GM18907 (cell line): ENCODE measurements around the gene ADARB2.
"Not testable (repeated sequence)": the region's sequence is repeated elsewhere in the genome, so short reads cannot be mapped to it uniquely, and the experiment has no call there.

Source experiments
- ATAC-seq: cut with Tn5 transposase; IDR thresholded peaks from one replicate; pipeline ENCODE4 v1.9.1; 2021; ENCODE audit warnings: mild to moderate bottlenecking, moderate library complexity; ENCODE audit not compliant: unreplicated experiment

The ADARB2 gene

DNA sequence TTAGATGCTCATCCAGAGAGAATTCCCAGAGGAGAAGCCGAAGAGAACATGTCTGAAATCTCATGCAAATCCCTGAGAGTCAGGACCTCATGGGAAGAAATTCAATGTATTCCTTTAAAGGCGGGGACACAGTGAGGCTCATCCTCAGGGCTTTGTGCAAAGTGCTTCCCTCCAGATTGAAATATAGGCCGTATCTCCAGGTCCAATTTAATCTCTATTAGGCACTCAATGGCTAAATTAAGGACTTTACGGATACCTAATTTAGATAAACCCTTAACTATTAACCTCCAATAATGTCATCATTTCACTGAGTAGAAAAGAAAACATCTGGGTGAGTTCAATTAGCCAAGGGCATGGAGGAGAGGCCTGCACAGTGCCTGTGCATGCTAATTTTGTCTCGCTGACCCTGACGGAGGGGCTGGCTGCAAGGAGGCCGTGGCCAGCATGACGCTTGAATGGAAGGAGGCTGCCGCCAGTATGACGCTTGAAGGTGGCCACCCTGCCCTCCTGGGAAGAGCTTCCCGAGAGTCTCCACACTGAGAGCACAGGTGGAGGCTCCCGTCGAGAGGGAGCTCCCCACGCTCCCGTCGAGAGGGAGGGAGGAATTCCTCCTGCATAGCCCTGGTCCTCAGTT is 287.6 kb downstream of the ADARB2 start:
- no peak for ATAC-seq

DNA sequence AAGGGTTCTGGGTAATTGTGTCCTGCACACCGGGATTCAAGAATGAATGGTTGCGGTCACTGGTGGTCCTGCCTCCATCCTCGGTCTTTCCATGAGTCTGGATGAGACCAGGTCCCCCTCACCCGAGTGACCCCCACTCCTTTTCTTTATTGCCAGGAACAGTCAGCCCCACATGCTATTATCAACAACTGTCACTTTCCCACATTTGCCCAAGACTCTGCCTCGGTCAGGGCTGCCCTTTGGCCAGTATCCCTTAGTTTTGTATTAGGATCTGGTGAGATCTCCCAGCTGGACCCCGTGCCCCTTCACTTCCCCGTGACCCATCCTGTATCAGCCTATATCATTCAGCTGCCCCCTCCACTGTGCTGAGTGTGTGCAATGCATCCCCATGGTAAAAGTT is 288.3 kb downstream of the ADARB2 start:
- no peak for ATAC-seq

DNA sequence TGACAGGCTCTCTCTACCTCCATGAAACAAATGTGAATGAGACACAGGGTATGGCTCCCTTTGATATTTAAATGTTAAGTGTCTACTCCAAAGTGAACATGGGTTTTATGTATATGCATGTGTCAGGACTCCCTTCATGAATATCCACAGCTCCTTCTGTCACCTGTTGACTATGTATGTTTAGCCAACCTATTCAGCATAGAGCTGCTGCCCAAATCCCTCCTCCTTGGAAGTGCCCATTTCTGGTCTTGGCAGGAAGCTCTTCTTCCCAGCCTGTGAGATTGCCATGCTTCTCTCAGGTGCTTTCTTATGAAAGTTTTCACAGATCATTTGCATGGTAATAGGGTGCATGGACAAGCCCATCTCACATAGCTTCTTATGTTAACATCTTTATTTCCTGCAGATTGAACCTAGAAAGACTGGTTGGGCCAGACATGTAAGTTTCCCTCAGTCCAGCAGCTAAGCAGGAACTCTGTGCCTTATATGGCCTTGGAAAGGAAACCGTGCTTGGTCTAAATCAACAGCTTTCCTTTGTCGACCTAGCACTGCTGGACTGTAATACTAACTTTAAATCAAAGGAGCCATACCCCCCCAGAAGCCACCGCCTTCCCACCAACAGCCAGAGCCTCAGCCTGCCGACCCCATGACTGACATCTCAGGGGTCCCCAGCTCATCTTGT is 288.9 kb downstream of the ADARB2 start:
- no peak for ATAC-seq

DNA sequence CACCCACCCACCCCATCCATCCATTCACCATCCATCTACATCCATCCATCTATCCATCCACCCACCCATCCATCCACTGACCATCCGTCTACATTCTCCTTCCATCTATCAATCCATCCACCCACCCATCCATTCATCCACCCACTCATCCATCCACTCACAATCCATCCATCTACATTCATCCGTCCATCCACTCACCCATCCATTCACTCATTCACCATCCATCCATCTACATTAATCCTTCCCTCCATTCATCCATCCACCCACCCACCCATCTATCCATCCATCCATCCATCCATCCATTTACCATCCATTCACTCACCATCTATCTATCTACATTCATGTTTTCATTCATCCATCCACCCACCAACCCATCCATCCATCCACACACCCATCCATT is 292.5 kb downstream of the ADARB2 start:
- ATAC-seq = no peak

DNA sequence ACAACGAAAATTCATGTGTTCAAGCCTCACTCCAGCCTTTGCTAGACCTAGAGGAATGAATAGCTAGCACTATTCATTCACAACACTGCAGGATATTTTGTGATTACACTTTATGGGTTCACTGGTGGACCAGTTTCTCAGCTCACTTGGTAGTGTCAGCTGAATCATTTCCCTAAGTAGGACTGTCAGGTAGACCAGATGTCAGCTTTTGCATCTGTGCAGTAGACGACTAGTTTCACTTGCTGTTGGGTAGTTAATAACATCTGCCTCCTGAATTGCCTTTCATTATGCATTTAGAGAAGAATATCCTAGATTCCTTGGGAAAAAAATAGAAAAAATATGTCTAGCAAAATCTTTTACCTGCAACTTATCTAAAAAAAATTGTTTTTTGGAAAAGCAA is 296.4 kb downstream of the ADARB2 start:
- no peak for ATAC-seq

DNA sequence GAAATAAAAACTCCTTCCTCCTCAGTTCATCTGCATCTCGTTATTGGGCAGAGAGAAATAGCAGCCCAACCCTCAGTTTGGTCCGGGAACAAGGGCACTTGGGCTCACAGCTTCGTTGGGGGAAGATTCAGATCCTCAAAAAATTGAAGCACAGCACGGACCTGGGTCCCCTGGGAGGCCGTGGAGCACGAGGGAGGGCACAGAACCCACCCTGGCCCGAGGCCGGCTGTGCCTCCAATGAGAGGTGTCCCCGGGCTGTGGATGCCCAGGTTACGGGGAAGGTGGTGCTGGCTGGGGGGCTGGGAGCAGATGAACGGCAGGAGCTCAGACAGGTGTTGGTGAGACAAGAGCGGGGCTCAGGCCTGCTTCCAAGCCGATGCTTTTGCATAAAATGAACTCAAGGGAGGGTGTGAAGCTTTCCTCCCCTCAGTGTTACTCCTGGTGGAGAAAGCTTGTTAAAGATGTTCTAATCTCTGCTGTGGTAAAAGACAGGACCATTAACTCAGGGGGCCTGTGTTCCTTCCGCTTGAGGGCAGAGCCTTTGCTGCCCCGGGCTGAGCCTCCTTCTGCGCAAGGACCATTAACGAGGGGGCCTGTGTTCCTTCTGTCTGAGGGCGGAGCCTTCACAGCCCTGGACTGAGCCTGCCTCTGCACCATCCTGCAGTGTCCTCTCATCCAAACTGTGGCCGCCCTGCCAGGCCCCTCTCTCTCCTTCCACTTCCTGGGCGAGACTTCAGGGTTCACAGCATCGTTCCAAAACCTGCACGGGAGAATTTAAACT is 302.2 kb downstream of the ADARB2 start:
- ATAC-seq = no peak

DNA sequence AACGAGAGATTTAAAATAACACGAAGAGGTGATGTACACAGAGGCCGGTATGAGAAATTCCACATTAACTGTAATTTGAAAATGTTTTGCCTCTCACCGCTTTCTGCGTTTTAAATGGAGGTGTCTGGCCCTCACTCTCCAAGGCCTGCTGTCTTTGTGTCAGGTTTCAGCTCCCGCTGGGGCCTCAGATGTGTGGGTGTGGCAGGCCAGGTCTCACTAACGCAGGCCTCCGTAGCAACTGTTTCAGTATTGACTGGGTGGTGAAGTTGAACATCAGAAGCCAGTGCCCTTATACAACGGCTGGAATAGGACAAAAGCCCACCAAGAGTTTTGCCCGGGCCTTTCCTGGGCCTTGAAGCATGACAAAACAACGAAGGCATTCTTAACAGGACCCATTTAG is 303.1 kb downstream of the ADARB2 start:
- no peak for ATAC-seq

DNA sequence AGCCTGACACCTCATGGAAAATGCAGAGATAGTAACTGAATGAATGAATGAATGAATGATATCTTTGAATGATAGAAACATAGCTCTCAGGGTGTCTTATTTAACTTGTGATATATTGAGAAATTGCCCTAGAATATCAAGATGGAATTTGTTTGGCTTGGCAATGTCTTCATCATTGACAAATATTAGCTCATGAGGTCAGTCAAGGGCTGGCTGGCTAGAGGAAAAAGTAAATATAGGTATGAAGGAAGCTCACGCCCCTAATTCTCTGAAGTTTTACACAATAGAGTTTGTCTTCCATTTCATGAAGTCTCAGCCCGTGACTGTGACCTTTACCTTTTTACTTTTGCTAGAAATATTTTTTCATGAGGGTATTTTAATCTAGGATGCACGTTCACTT is 305.2 kb downstream of the ADARB2 start:
- no peak for ATAC-seq

DNA sequence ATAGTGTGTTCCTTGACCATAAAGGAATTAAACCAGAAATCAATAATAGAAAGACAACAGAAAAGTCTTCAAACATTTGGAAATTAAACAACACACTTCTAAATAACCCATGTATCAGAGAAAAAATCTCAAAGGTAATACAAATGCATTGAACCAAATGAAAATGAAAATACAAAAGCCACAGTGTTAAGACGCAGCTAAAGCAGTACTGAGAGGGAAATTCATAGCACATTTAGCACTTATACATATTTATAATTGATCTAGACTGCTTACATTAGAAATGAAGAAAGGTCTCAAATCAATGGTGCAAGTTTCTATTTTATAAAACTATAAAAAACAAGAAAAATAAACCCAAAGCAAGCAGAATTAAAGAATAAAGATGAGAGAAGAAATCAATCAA is 306.1 kb downstream of the ADARB2 start:
- no peak for ATAC-seq

DNA sequence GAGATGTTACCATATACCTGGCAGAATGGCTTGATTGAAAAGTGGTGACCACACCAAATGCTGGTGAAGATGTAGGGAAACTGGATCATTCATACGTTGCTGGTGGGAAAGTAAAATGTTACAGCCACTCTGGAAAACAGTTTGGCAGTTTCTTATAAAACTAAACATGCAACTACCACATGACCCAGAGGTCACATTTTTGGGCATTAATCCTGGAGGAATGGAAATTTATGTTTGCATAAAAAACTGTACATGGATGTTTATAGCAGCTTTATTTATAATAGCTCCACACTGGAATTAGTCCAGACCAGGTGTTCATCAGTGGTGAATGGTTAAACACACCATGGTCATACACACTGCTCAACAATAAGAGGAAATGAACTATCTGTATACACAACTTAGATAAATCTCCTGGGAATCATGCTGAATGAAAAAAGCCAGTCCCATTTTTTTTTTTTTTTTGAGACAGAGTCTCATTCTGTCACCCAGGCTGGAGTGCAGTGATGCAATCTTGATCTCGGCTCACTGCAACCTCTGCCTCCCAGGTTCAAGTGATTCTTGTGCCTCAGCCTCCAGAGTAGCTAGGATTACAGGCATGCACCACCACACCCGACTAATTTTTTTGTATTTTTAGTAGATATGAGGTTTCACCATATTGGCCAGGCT is 309.7 kb downstream of the ADARB2 start:
- ATAC-seq = not testable (repeated sequence)

DNA sequence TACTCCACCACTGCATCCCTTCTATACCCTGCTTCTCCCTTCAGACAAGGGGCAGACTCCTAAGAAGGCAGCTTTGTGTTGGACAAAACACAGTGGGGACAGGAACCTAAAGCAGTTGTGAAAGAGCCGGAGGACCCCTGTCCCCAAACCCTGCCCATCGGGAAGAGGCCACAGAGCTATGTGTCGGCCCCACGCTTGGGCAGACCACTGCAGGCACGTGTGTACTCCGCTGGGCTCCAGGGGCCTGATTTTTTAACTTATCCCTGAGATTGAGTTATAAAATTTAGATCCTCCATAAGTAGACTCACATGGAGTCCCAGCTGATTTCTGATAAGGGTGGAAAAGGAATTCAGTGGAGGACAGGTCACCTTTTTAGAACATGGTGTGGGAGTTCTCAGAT is 310.5 kb downstream of the ADARB2 start:
- ATAC-seq = no peak

DNA sequence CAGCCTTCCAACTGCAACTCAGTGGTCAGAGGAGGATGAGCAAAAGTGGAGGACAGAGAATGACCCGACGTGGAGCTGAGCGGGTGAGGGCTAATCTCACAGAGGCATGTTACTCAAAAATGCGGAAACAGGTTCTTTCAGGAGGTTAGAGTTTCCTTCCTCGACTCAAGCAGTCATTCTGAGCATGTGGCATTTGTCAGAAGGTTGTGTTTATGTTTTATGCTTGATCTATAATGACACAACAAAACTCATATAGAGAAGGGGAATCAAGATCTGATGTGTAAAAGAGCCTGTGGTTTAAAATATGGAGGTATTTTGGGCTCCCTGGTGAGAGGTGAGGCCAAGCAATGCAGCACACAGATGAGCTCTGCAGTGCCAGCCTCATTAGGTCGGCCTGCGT is 311.4 kb downstream of the ADARB2 start:
- ATAC-seq = peak; percentile 81

DNA sequence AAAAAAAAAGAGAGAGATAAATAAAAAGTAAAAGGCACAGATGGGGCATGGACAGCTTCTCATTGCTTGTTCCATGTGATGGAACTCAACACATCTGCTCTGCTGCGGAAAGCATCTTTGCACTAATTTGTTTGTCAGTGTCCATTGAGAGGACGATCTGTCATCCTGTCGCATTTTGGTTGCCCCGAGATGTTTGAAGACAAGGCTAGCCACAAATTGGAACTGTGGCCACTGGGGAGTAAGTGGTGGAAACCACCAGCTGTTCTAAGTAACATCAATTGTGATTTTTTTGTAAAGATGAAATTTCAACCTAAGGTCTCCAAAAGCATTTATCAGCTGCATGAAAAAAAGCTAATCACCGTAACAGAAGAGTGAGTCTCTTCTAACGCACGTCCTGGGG is 312.7 kb downstream of the ADARB2 start:
- ATAC-seq = no peak

DNA sequence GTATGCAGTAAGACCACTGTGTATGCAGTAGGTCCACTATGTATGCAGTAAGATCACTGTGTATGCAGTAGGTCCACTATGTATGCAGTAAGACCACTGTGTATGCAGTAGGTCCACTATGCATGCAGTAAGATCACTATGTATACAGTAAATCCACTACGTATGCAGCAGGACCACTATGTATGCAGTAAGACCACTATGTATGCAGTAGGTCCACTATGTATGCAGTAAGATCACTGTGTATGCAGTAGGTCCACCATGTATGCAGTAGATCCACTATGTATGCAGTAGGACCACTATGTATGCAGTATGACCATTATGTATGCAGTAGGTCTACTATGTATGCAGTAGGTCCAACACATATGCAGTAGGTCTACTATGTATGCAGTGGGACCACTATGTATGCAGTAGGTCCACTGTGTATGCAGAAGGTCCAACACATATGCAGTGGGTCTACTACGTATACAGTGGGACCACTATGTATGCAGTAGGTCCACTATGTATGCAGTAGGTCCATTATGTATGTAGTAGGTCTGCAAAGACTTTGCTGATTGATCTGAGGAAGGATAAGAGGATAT is 313.6 kb downstream of the ADARB2 start:
- ATAC-seq = no peak

DNA sequence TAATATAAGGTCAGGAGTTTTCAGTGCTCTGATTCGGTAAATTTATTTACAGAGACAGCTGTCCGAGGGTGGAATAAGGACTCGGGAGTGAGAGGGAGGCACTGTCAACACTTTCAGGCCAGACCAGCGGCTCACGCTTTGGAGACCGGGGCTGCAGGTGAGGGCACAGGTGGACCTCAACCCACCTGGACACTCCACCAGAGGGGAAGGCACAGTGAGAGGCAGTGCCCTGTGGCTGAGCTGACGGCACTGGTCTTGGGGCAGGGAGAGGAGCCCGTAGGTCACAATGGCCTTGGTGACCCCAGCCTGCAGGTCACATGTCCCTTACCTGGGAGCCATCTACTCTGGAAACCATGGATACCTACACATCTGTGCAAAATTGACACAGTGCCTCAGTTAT is 315.1 kb downstream of the ADARB2 start:
- no peak for ATAC-seq

DNA sequence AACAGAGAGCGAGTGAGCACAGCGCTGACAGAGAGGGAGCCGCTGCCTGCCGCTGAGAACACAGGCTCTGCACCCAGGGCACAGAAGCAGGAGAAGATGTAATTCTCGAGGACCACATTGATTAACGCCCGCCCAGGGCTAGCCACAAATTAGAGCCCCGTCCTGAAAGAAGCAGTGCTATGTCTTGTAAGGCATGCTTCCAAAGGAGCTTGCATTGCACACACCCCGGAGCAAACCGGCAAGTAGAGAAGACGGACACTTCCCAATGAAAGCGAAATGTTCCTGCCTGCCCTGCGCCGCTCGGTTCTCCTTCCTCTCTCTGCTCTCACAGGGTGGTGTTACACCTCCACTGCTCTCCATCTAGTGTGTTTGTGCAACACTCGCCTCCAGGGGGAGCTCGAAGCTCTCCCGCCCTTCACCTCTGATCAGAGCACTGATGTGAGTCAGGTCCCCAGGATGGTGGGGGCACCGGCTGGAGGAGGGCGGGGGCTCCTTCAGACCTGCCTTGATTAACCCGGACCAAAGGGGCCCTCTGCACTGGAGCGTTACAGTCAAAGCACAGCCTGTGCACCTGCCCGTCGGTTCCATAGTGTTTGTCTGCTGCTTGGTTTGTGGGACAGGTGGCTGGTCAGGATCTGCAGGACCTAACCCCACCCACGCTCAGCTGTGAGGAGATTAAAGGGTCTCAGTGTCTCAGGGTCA is 316.5 kb downstream of the ADARB2 start:
- peak; percentile 96 for ATAC-seq

DNA sequence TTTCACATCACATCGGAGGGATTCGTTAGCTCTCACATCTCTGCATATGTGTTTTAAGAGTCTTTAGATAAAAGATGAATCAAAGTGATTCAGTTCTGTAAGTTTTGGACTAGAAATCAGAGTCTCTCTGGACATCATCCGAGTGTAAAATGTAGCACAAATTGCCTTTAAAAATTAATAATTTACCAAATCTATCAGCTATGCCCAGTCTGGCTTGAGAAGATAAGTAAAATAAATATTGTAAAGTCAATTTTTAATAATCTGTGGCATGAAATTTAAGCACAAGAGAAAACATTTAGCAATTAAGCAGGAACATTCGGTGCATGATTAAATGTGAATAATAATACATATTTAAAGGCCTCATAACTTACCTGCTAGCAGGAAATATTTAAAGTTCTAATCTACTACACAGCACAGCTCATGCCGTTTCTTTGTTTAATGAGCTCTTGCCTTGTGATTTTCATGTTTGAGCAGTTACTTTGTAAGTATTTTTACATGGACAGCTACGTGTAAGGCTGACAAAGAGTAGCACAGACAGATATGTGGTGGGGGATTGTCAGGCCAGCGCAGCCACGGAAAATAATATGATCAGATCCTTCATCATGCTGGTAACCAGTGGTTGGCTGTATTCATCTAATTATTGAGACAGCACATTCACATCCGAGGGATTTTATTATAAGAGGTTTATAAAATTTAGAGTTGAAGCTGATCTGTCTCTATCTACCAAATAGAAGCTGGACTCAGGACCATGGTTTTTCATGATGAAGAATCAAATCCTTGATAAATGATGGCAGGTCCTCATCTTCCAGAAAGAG is 317.3 kb downstream of the ADARB2 start:
- ATAC-seq = no peak

DNA sequence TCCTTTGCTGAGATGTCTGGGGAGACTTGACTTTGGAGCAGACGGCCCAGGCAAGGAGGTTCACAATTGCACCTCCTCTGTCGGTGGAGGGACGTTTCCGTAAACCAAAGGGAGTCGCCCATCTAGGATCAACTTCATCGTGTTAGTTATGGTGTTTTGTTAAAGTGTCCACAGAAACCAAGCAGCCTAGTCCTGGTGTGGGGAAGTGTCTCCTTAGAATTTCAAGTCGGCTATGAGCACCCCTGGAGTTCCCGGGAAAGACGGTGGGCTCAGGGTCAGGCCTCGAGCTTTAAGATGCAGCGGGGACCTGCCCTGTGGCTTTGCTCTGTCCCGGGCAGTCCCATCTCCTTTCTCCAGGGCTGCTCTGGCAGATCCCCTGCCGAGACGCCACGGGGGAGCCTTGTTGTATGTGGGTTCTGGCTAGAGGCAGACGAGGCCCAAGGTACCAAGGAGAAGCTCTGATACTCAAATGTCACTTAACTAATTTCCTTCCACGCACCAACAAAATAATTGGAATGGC is 319.2 kb downstream of the ADARB2 start:
- no peak for ATAC-seq

DNA sequence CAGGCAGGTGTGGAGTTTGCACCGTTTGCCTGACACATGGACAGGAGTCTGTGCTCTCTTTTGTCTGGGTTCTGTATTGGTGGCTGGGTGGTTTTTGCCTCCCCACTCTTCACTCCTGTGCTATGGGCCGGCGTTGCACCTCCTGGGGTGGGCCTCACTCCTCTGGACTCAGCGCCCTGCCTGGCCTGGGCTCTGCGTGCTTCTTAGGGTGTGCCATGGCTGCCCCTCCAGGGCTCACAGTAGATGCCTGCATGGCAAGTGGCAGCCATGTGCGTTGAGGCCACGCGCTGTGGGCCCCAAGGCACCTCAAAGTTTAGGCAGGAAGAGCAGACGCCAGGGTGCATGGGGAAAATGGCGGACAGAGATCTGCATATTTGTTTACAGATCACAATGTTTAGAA is 319.8 kb downstream of the ADARB2 start:
- no peak for ATAC-seq
